Adrenal gland (tissue), 12 donors: Measurements from ENCODE around the gene EIF3F. TPM values are rescaled to one million over a fixed set of nuclear protein-coding genes. Genes with fewer than 3 reads are reported as not detected.
"Not testable (repeated sequence)": the region's sequence is repeated elsewhere in the genome, so short reads cannot be mapped to it uniquely, and the experiment has no call there.

Experiments used
- DNase-seq, 7 donors: peaks; one replicate each; pipeline ENCODE4 v3.0.0-alpha.2; 2019 to 2020
- H3K27ac ChIP-seq, 5 donors: fragments of 200-600 bp; sonication (generic) in 4 of 5; 1 replicate in 3 of 5; 2 replicates in 2 of 5; pipeline versions ENCODE4 v1.5.1 to v1.8.0; 2016 to 2020; ENCODE audit warnings: mild to moderate bottlenecking in 1 of 5
- H3K27me3 ChIP-seq: fragments of 200-600 bp; 2 replicates; pipeline ENCODE4 v1.8.0; 2021
- H3K36me3 ChIP-seq, 2 donors: fragments of 200-600 bp; replicated peaks in 1 of 2; 1 replicate in 1 of 2; 2 replicates in 1 of 2; pipeline versions ENCODE4 v1.5.1 to v1.8.0; 2018 to 2022
- H3K4me1 ChIP-seq, 2 donors: fragments of 200-600 bp; replicated peaks in 1 of 2; 1 replicate in 1 of 2; 2 replicates in 1 of 2; pipeline versions ENCODE4 v1.5.1 to v1.8.0; 2018 to 2021
- H3K4me3 ChIP-seq, 4 donors: fragments of 200-600 bp; sonication (generic) in 3 of 4; one replicate each; pipeline ENCODE4 v1.5.1; 2016 to 2018
- H3K9me3 ChIP-seq, 3 donors: fragments of 200-600 bp; sonication (generic) in 1 of 3; replicated peaks in 1 of 3; 1 replicate in 2 of 3; 2 replicates in 1 of 3; pipeline versions ENCODE4 v1.5.1 to v1.8.0; 2016 to 2021
- POLR2A ChIP-seq, 2 donors: fragments of 450-650 bp; IDR thresholded peaks; one replicate each; pipeline ENCODE4 v1.6.1; 2017; ENCODE audit warnings: antibody characterized with exemption in 2 of 2, mild to moderate bottlenecking in 2 of 2, moderate library complexity in 1 of 2
- WGBS, 4 donors: extraction: QIAGEN DNeasy Blood & Tissue Kit in 2 of 4; methylation state at CpG; one replicate each; pipeline versions ENCODE4 v1.1.5 to v1.1.7; 2013 to 2017; 5-methylcytosine and 5-hydroxymethylcytosine counted together
- intact Hi-C, 2 donors: fragments of 100-400 bp; cut with DNase I; formaldehyde crosslinking; loops; one replicate each; pipeline versions ENCODE4 v1.14.1 to v1.15.0; 2022 to 2023
- polyA plus RNA-seq, 3 donors: library from polyadenylated mRNA; stranded (reverse); fragments of 200-250 nt in 2 of 3; fragments of 350-450 nt in 1 of 3; fragmentation: Illumina TruSeq in 1 of 3; extraction: RNeasy Lipid Tissue Mini Kit (QIAGEN cat#74804) in 1 of 3; gene quantifications; one replicate each; pipeline ENCODE4 v1.2.3, GENCODE V29; 2013 to 2014
- total RNA-seq, 9 donors: library from RNA; depleted of rRNA in 4 of 9; stranded (reverse); fragments of >200 nt in 4 of 9; fragments of 120-200 nt in 1 of 9; fragmentation: NEBNext Ultra II Directional in 1 of 9; extraction: Animal tissue kit (Norgen Biotek cat#: 25700) in 1 of 9; gene quantifications; one replicate each; pipeline versions ENCODE4 v1.1.0 to v1.2.4, GENCODE V29; 2013 to 2023
- TF ChIP-seq, protein P1 (sequence below), 6 experiments: fragments of 450-650 bp in 4 of 6; fragments of 200-600 bp in 2 of 6; sonication (generic) in 1 of 6; IDR thresholded peaks; 1 replicate in 5 of 6; 2 replicates in 1 of 6; pipeline versions ENCODE4 v1.5.1 to v1.8.0; 2016 to 2021; ENCODE audit warnings: antibody characterized with exemption in 6 of 6, mild to moderate bottlenecking in 2 of 6, moderate library complexity in 1 of 6
- donor health status: healthy with polysubstance abuse.
- donor health status: Bipolar disorder and iron deficiency.
- donor health status: DM: yes; HTN: yes; CAD: no.
- donor health status: DM: no; HTN: no; CAD: no.
- donor health status: DM: no; HTN: no; CAD: no.
- donor health status: DM: yes; HTN: yes; CAD: no.

EIF3F gene
- total and polyA plus RNA-seq, 12 donors = 105 to 366 (median 173) TPM

DNA sequence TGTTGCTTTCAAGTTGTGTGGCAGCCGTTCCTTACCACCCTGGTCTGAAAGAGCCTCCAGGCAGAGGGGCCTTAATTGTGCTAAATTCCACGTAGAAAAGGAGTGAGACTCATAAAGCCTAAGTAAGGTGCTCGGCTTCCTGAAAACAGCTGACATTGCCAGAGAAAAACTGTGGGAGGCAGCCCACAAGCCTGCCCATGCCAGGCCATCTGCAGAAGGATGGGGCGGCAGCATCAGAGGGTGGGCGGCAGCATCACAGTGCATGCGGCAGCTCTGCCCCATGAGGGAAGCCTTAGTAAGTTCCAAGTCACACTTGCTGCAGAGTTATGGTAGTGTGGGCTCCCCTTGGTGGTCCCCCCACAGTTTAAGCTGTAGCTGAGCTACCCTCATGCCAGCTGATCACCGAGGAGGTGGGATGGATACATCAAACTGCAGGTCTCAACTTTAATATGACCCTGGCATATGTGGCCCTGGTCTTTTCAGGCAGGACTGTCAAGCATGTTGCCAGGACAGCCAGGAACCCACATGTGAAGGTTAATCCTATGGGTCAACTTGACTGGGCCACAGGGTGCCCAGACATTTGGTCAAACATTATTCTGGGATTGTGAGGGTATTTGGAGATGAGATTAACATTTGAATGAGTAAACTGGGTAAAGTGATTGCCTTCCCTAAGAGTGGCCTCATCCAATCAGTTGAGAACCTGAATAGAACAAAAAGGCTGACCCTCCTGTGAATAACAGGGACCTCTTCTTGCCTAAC is 3.1 kb upstream of the EIF3F start:
- Histone ChIP-seq H3K4me3 (no peak overlapping the region), H3K4me1 (peaks cover 13 to 19% of the 10 kb centered on the region in 2 donors), H3K36me3 (no peaks in the 10 kb centered on the region), H3K27ac (no peak overlapping the region), H3K9me3 (no peaks in the 10 kb centered on the region), H3K27me3 (no peaks in the 10 kb centered on the region)
- no peak for DNase-seq
- intact Hi-C loops = loop anchor here (5.0 to 10.0 kb wide), 3 partner anchors 92 to 289 kb away; no protein-coding TSS in a partner anchor
- TF ChIP-seq, protein P1, sequence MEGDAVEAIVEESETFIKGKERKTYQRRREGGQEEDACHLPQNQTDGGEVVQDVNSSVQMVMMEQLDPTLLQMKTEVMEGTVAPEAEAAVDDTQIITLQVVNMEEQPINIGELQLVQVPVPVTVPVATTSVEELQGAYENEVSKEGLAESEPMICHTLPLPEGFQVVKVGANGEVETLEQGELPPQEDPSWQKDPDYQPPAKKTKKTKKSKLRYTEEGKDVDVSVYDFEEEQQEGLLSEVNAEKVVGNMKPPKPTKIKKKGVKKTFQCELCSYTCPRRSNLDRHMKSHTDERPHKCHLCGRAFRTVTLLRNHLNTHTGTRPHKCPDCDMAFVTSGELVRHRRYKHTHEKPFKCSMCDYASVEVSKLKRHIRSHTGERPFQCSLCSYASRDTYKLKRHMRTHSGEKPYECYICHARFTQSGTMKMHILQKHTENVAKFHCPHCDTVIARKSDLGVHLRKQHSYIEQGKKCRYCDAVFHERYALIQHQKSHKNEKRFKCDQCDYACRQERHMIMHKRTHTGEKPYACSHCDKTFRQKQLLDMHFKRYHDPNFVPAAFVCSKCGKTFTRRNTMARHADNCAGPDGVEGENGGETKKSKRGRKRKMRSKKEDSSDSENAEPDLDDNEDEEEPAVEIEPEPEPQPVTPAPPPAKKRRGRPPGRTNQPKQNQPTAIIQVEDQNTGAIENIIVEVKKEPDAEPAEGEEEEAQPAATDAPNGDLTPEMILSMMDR (IDR thresholded peaks at IDR 0.05) = no peak
- TF ChIP-seq POLR2A (IDR thresholded peaks at IDR 0.05) = no peak
- 49 to 71% (median 63%) methylated on average over 6 to 7 of the region's 7 CpGs for WGBS, 4 donors

DNA sequence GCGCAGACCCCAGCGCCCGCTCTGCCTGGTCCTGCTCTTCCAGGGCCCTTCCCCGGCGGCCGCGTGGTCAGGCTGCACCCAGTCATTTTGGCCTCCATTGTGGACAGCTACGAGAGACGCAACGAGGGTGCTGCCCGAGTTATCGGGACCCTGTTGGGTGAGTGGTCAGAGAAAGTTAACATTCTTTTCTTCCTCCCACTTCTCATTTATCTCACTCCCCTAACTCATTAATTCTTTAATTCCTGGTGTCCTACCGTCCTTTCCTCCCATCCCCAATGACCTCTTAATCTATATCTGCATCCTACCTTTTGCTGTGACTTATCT is 385 bp downstream of the EIF3F start:
- WGBS, 4 donors = 0 to 3% (median 1%) methylated on average over 7 to 13 of the region's 13 CpGs
- peak overlapping the region in 3 of 4 donors; percentile 11 to 71 (median 60) for H3K4me3 ChIP-seq
- DNase-seq, H3K27me3 ChIP-seq, H3K9me3 ChIP-seq: not testable (repeated sequence)
- H3K36me3 ChIP-seq = peaks cover 0 to 12% of the 10 kb centered on the region in 2 donors
- peak overlapping the region in 3 of 5 donors; percentile 67 to 83 (median 69) for H3K27ac ChIP-seq
- H3K4me1 ChIP-seq = peaks cover 19 to 23% of the 10 kb centered on the region in 2 donors
- intact Hi-C loops = loop anchor here in 1 of 2 donors (10.0 kb wide), 1 partner anchor 293 kb away; no protein-coding TSS in a partner anchor

DNA sequence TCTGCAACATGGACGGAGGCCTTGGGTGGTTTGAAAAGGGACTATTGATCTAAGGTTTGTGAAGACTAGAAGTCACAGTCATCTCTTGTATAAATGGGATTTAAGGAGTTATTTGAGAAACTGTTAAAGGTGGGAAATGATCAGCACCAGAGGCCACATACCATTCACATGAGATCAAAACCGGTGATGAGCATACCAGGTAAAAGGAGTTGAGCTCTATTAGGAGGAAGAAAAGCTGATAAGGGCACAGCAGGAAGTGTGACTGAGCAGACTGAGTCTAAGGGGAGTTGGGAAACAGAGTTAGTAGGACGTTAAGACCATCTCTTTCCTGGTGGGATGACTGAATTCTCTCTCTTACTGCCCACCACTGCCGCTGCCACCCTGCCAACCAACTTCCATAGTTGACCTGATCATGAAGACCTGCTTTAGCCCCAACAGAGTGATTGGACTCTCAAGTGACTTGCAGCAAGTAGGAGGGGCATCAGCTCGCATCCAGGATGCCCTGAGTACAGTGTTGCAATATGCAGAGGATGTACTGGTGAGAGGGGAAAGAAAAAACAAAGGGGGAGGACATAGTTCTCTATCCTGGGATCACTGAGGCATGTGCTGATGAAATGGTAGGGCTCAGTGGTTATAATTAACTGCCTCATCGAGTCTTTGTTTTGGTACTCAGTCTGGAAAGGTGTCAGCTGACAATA is 7.6 kb downstream of the EIF3F start:
- Histone ChIP-seq H3K36me3 (peaks cover 0 to 84% of the 10 kb centered on the region in 2 donors), H3K4me3 (no peak overlapping the region), H3K9me3 (no peaks in the 10 kb centered on the region), H3K4me1 (peaks cover 0 to 4% of the 10 kb centered on the region in 2 donors), H3K27me3 (no peaks in the 10 kb centered on the region), H3K27ac (no peak overlapping the region)
- WGBS, 4 donors = 66 to 96% (median 86%) methylated on average over 6 of the region's 6 CpGs
- no peak for TF ChIP-seq POLR2A (IDR thresholded peaks at IDR 0.05)
- TF ChIP-seq, protein P1 (IDR thresholded peaks at IDR 0.05) = no peak
- no peak for DNase-seq
- intact Hi-C loops = no loop called here

DNA sequence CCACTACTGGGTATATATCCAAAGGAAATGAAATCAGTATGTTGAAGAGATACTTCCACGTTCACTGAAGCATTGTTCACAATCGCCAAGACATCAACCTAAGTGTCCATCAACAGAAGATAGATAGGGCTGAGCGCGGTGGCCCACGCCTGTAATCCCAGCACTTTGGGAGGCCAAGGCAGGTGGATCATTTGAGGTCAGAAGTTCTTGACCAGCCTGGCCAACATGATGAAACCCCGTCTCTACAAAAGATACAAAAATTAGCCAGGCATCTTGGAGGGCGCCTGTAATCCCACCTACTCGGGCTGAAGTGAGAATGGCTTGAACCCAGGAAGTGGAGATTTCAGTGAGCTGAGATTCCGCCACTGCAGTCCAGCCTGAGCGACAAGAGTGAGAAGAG is 12.7 kb downstream of the EIF3F start:
- TF ChIP-seq, protein P1 (IDR thresholded peaks at IDR 0.05) = no peak
- TF ChIP-seq POLR2A (IDR thresholded peaks at IDR 0.05) = no peak
- Histone ChIP-seq H3K9me3 (no peaks in the 10 kb centered on the region), H3K4me3 (no peak overlapping the region), H3K4me1 (no peaks in the 10 kb centered on the region), H3K36me3 (peaks cover 0 to 52% of the 10 kb centered on the region in 2 donors), H3K27me3 (no peaks in the 10 kb centered on the region), H3K27ac (no peak overlapping the region)
- peak in 1 of 7 donors; percentile 27 for DNase-seq
- 90 to 95% (median 94%) methylated on average over 10 of the region's 10 CpGs for WGBS, 4 donors
- intact Hi-C loops = no loop called here
